ENCODE results near the gene SAE1.

SAE1 gene

GRCh38 chr19:47158879-47159503 is 28.4 kb downstream of the SAE1 start:
- no peak overlapping the region for H3K4me3 ChIP-seq (ENCODE audit: low read length)
- peak; percentile 48 for DNase-seq (ENCODE audit: low read depth)
- TF ChIP-seq CTCF (conservative IDR thresholded peaks at IDR 0.05; ENCODE audit: low read length) = no peak

GRCh38 chr19:47161876-47162489 is 31.3 kb downstream of the SAE1 start:
- DNase-seq (ENCODE audit: low read depth) = peak; percentile 75
- TF ChIP-seq CTCF (conservative IDR thresholded peaks at IDR 0.05; ENCODE audit: low read length) = no peak

GRCh38 chr19:47168065-47168464 is 37.4 kb downstream of the SAE1 start:
- no peak for TF ChIP-seq CTCF (conservative IDR thresholded peaks at IDR 0.05; ENCODE audit: low read length)
- no peak for DNase-seq (ENCODE audit: low read depth)
- H3K4me3 ChIP-seq (ENCODE audit: low read length) = no peak overlapping the region

More at GRCh38 chr19:47161876-47162489, 31.3 kb downstream of the SAE1 start:
- no peak overlapping the region for H3K4me3 ChIP-seq (ENCODE audit: low read length)

GRCh38 chr19:47172666-47173455 is 42.2 kb downstream of the SAE1 start:
- H3K4me3 ChIP-seq (ENCODE audit: low read length) = no peak overlapping the region
- TF ChIP-seq CTCF (conservative IDR thresholded peaks at IDR 0.05; ENCODE audit: low read length) = no peak
- no peak for DNase-seq (ENCODE audit: low read depth)

GRCh38 chr19:47176071-47176626 is 45.5 kb downstream of the SAE1 start:
- peak; percentile 85 for DNase-seq (ENCODE audit: low read depth)
- no peak overlapping the region for H3K4me3 ChIP-seq (ENCODE audit: low read length)
- no peak for TF ChIP-seq CTCF (conservative IDR thresholded peaks at IDR 0.05; ENCODE audit: low read length)

- no peak for TF ChIP-seq CTCF (conservative IDR thresholded peaks at IDR 0.05; ENCODE audit: low read length)
- no peak overlapping the region for H3K4me3 ChIP-seq (ENCODE audit: low read length)
- peak; percentile 95 for DNase-seq (ENCODE audit: low read depth)
Observed at GRCh38 chr19:47176627-47177090, 46.0 kb downstream of the SAE1 start.

All from AG10803 (cell line).